Tibial nerve (tissue), 4 donors: ENCODE measurements around the gene MOV10L1.

Experiments used
- CTCF ChIP-seq, 5 experiments: fragments of 200-600 bp in 3 of 5; fragments of 450-650 bp in 2 of 5; sonication (generic) in 3 of 5; IDR thresholded peaks; one replicate each; pipeline ENCODE4 v1.5.1; 2016 to 2019; ENCODE audit warnings: antibody characterized with exemption in 5 of 5, mild to moderate bottlenecking in 3 of 5, moderate library complexity in 2 of 5
- EP300 ChIP-seq, 2 donors: sonication (generic); formaldehyde crosslinking; IDR thresholded peaks; one replicate each; pipeline ENCODE4 v1.6.1; 2017; ENCODE audit warnings: antibody characterized with exemption in 2 of 2, mild to moderate bottlenecking in 1 of 2
- POLR2A ChIP-seq, 2 donors: fragments of 450-650 bp; IDR thresholded peaks; one replicate each; pipeline ENCODE4 v1.6.1; 2017; ENCODE audit warnings: antibody characterized with exemption in 2 of 2, mild to moderate bottlenecking in 2 of 2, moderate library complexity in 2 of 2

GRCh38 chr22:50192436-50193204, 102.8 kb downstream of the MOV10L1 start:
- TF ChIP-seq CTCF (IDR thresholded peaks at IDR 0.05), result no peak
- no peak for TF ChIP-seq POLR2A (IDR thresholded peaks at IDR 0.05)
- no peak for TF ChIP-seq EP300 (IDR thresholded peaks at IDR 0.05)
